ENCODE measurements around the gene ADGRG6.
A peak's percentile ranks its signal among the peaks of the same experiment; 100 is the strongest.

The ADGRG6 gene

GRCh38 chr6:142290851-142291250, 11.0 kb upstream of the ADGRG6 start:
- DNase-seq: no peak

GRCh38 chr6:142291512-142291911, 10.3 kb upstream of the ADGRG6 start:
- DNase-seq: no peak

- DNase-seq: no peak
Measured at GRCh38 chr6:142292166-142292924, 9.5 kb upstream of the ADGRG6 start.

- DNase-seq: no peak
Measured at GRCh38 chr6:142293121-142293520, 8.7 kb upstream of the ADGRG6 start.

GRCh38 chr6:142294679-142295078, 7.1 kb upstream of the ADGRG6 start:
- peak in 1 of 51 donors; percentile 4 for DNase-seq

- DNase-seq: no peak
Measured at GRCh38 chr6:142296975-142297604, 4.7 kb upstream of the ADGRG6 start.

- no peak for DNase-seq
Measured at GRCh38 chr6:142297605-142297995, 4.2 kb upstream of the ADGRG6 start.

GRCh38 chr6:142297996-142298753, 3.6 kb upstream of the ADGRG6 start:
- DNase-seq: no peak

- no peak for DNase-seq
Measured at GRCh38 chr6:142300302-142300701, 1.5 kb upstream of the ADGRG6 start.

GRCh38 chr6:142300758-142301650, 803 bp upstream of the ADGRG6 start:
- DNase-seq: peak in 1 of 51 donors; percentile 3

- DNase-seq: no peak
Measured at GRCh38 chr6:142302421-142303175, 791 bp downstream of the ADGRG6 start.

- DNase-seq: no peak
Measured at GRCh38 chr6:142303176-142303533, 1.3 kb downstream of the ADGRG6 start.

- DNase-seq: no peak
Measured at GRCh38 chr6:142304241-142304640, 2.4 kb downstream of the ADGRG6 start.

GRCh38 chr6:142306736-142307135, 4.9 kb downstream of the ADGRG6 start:
- DNase-seq: no peak

GRCh38 chr6:142307963-142308748, 6.3 kb downstream of the ADGRG6 start:
- no peak for DNase-seq

GRCh38 chr6:142309426-142309825, 7.6 kb downstream of the ADGRG6 start:
- no peak for DNase-seq

GRCh38 chr6:142313284-142313683, 11.5 kb downstream of the ADGRG6 start:
- no peak for DNase-seq

- no peak for DNase-seq
Measured at GRCh38 chr6:142316791-142317368, 15.1 kb downstream of the ADGRG6 start.

- no peak for DNase-seq
Measured at GRCh38 chr6:142318714-142319113, 16.9 kb downstream of the ADGRG6 start.

GRCh38 chr6:142320366-142320765, 18.6 kb downstream of the ADGRG6 start:
- DNase-seq: no peak

All from hypothalamus (tissue), 51 donors.